Neural cell (in vitro differentiated cells): ENCODE results near the gene INSM2. TPM values are rescaled to one million over a fixed set of nuclear protein-coding genes. Genes with fewer than 3 reads are reported as not detected.

Experiments used
- H2AFZ ChIP-seq: fragments of 200-600, 300-800 bp; sonication (generic), shearing (Covaris generic); 2 replicates; pipeline ENCODE4 v1.6.0; 2014; ENCODE audit warnings: low read depth, mild to moderate bottlenecking, antibody characterized with exemption, low read length, moderate library complexity
- H3F3A ChIP-seq: fragments of 200-600 bp; shearing (Covaris generic); 2 replicates; pipeline ENCODE4 v1.6.1; 2016; ENCODE audit warnings: mild to moderate bottlenecking, moderate library complexity, mixed read lengths, antibody characterized with exemption, low read length; ENCODE audit not compliant: insufficient read depth, poor library complexity, severe bottlenecking
- H3K27ac ChIP-seq: fragments of 200-600, 300-800 bp; sonication (generic), shearing (Covaris generic); 2 replicates; pipeline ENCODE4 v1.5.1; 2014; ENCODE audit warnings: mild to moderate bottlenecking, low read length, moderate library complexity
- H3K27me3 ChIP-seq: fragments of 300-800, 200-600 bp; sonication (generic), shearing (Covaris generic); 2 replicates; pipeline ENCODE4 v1.6.0; 2014; ENCODE audit warnings: mild to moderate bottlenecking, low read depth, low read length, moderate library complexity; ENCODE audit not compliant: insufficient read depth
- H3K36me3 ChIP-seq: fragments of 300-800, 200-600 bp; sonication (generic), shearing (Covaris generic); 2 replicates; pipeline ENCODE4 v1.5.1; 2014; ENCODE audit warnings: mild to moderate bottlenecking, antibody characterized with exemption, low read length, moderate library complexity; ENCODE audit not compliant: insufficient read depth
- H3K4me2 ChIP-seq: fragments of 300-800, 200-600 bp; sonication (generic), shearing (Covaris generic); 2 replicates; pipeline ENCODE4 v1.6.0; 2014; ENCODE audit warnings: mild to moderate bottlenecking, low read length
- H3K4me3 ChIP-seq: fragments of 300-800, 200-600 bp; sonication (generic), shearing (Covaris generic); 2 replicates; pipeline ENCODE4 v1.5.1; 2014; ENCODE audit warnings: mild to moderate bottlenecking, low read length, moderate library complexity
- H3K79me2 ChIP-seq: fragments of 200-600 bp; shearing (Covaris generic); replicated peaks from 2 replicates; pipeline ENCODE4 v1.6.0; 2014; ENCODE audit warnings: mild to moderate bottlenecking, low read length, moderate library complexity; ENCODE audit not compliant: insufficient read depth
- H3K9ac ChIP-seq: fragments of 300-800, 200-600 bp; sonication (generic), shearing (Covaris generic); 2 replicates; pipeline ENCODE4 v1.6.1; 2016; ENCODE audit warnings: mild to moderate bottlenecking, low read length, mixed read lengths
- H3K9me2 ChIP-seq: fragments of 200-600 bp; shearing (Covaris generic); 2 replicates; pipeline ENCODE4 v1.6.1; 2016; ENCODE audit warnings: mild to moderate bottlenecking, low read length, mixed read lengths; ENCODE audit not compliant: insufficient read depth
- H3K9me3 ChIP-seq: fragments of 200-600, 300-800 bp; sonication (generic), shearing (Covaris generic); 2 replicates; pipeline ENCODE4 v1.6.1; 2016; ENCODE audit warnings: mild to moderate bottlenecking, mixed run types, low read length, moderate library complexity, mixed read lengths
- H4K20me1 ChIP-seq: fragments of 200-600 bp; shearing (Covaris generic); 2 replicates; pipeline ENCODE4 v1.6.1; 2016; ENCODE audit warnings: mild to moderate bottlenecking, mixed run types; ENCODE audit not compliant: insufficient read depth
- CTCF ChIP-seq: fragments of 450-650 bp; IDR thresholded peaks from 2 replicates; pipeline ENCODE4 v1.5.1; 2014; ENCODE audit warnings: antibody characterized with exemption, mild to moderate bottlenecking, moderate library complexity; ENCODE audit not compliant: poor library complexity, severe bottlenecking
- EP300 ChIP-seq: fragments of 450-650 bp; conservative IDR thresholded peaks from 2 replicates; pipeline ENCODE4 v1.6.1; 2014; ENCODE audit warnings: antibody characterized with exemption, mild to moderate bottlenecking, moderate library complexity; ENCODE audit not compliant: poor library complexity, severe bottlenecking
- EZH2 ChIP-seq: fragments of 200-600, 300-800 bp; shearing (Covaris generic), sonication (generic); IDR thresholded peaks from 2 replicates; pipeline ENCODE4 v1.6.1; 2014; ENCODE audit warnings: antibody characterized with exemption, low read length, borderline replicate concordance, mild to moderate bottlenecking; ENCODE audit not compliant: insufficient read depth, poor library complexity, severe bottlenecking
- MXI1 ChIP-seq: fragments of 450-650 bp; conservative IDR thresholded peaks from 2 replicates; pipeline ENCODE4 v1.6.1; 2014; ENCODE audit warnings: antibody characterized with exemption, mild to moderate bottlenecking; ENCODE audit not compliant: poor library complexity, severe bottlenecking
- POLR2AphosphoS5 ChIP-seq: IDR thresholded peaks from 2 replicates; pipeline ENCODE4 v1.6.1; 2012
- RAD21 ChIP-seq: fragments of 450-650 bp; conservative IDR thresholded peaks from 2 replicates; pipeline ENCODE4 v1.6.1; 2014; ENCODE audit warnings: antibody characterized with exemption, mild to moderate bottlenecking, moderate library complexity
- REST ChIP-seq: IDR thresholded peaks from 2 replicates; pipeline ENCODE4 v1.6.1; 2012; ENCODE audit warnings: borderline replicate concordance
- SMC3 ChIP-seq: fragments of 450-650 bp; conservative IDR thresholded peaks from 2 replicates; pipeline ENCODE4 v1.6.1; 2014; ENCODE audit warnings: antibody characterized with exemption, mild to moderate bottlenecking, moderate library complexity; ENCODE audit not compliant: poor library complexity
- TAF1 ChIP-seq: IDR thresholded peaks from 2 replicates; pipeline ENCODE4 v1.6.1; 2012; ENCODE audit warnings: low read depth
- polyA plus RNA-seq: library from polyadenylated mRNA; depleted of rRNA; stranded (reverse); fragments of >200 nt; gene quantifications from 2 replicates; pipeline ENCODE4 v1.2.3, GENCODE V29; 2014

INSM2 gene
- polyA plus RNA-seq, 1 donor from 2014 or later, result 2.4 TPM

GRCh38 chr14:35515916-35516315 lies 18.0 kb upstream of the INSM2 start:
- Histone ChIP-seq H3K9ac (no peak overlapping the region), H3K4me2 (no peak overlapping the region), H3K27ac (no peak overlapping the region), H3K36me3 (no peaks in the 10 kb centered on the region), H4K20me1 (no peaks in the 10 kb centered on the region), H3K27me3 (no peaks in the 10 kb centered on the region), H3K79me2 (no peaks in the 10 kb centered on the region), H3K9me3 (no peaks in the 10 kb centered on the region), H2AFZ (no peak overlapping the region), H3K4me3 (no peak overlapping the region), H3K9me2 (no peaks in the 10 kb centered on the region), H3F3A (no peaks in the 10 kb centered on the region)
- TF ChIP-seq MXI1, result no peak
- TF ChIP-seq RAD21, result no peak
- TF ChIP-seq EP300, result no peak
- TF ChIP-seq CTCF, result no peak

- H3F3A ChIP-seq, result no peaks in the 10 kb centered on the region
- no peak overlapping the region for H3K4me2 ChIP-seq
- H3K9me2 ChIP-seq, result no peaks in the 10 kb centered on the region
- no peak for TF ChIP-seq REST
- no peaks in the 10 kb centered on the region for H3K79me2 ChIP-seq
- H3K9me3 ChIP-seq, result no peaks in the 10 kb centered on the region
- no peaks in the 10 kb centered on the region for H3K36me3 ChIP-seq
- H3K4me3 ChIP-seq, result no peak overlapping the region
- H3K27me3 ChIP-seq, result no peaks in the 10 kb centered on the region
- no peak overlapping the region for H3K27ac ChIP-seq
- H4K20me1 ChIP-seq, result no peaks in the 10 kb centered on the region
- H3K9ac ChIP-seq, result no peak overlapping the region
- H2AFZ ChIP-seq, result no peak overlapping the region
Measured at GRCh38 chr14:35519986-35520385, 14.0 kb upstream of the INSM2 start.

- no peak for TF ChIP-seq REST
- no peak for TF ChIP-seq RAD21
- no peak for TF ChIP-seq SMC3
- TF ChIP-seq EZH2, result no peak
- no peak for TF ChIP-seq TAF1
- TF ChIP-seq POLR2AphosphoS5, result no peak
- no peak for TF ChIP-seq MXI1
- TF ChIP-seq EP300, result no peak
- no peak for TF ChIP-seq CTCF
- H3K4me3 ChIP-seq, result no peak overlapping the region
- H3K4me2 ChIP-seq, result no peak overlapping the region
- H3K9ac ChIP-seq, result no peak overlapping the region
- H3F3A ChIP-seq, result no peaks in the 10 kb centered on the region
- no peaks in the 10 kb centered on the region for H4K20me1 ChIP-seq
- no peaks in the 10 kb centered on the region for H3K9me2 ChIP-seq
- no peak overlapping the region for H2AFZ ChIP-seq
- H3K27me3 ChIP-seq, result peaks cover 7% of the 10 kb centered on the region
- H3K79me2 ChIP-seq, result no peaks in the 10 kb centered on the region
- H3K27ac ChIP-seq, result no peak overlapping the region
- no peaks in the 10 kb centered on the region for H3K9me3 ChIP-seq
- H3K36me3 ChIP-seq, result no peaks in the 10 kb centered on the region
Measured at GRCh38 chr14:35525695-35526094, 8.3 kb upstream of the INSM2 start.
